HG02884 (cell line): ENCODE results near the gene LILRA5.
"Not testable (repeated sequence)": the region's sequence is repeated elsewhere in the genome, so short reads cannot be mapped to it uniquely, and the experiment has no call there.

ENCODE experiments used
- ATAC-seq: cut with Tn5 transposase; IDR thresholded peaks from one replicate; pipeline ENCODE4 v1.9.1; 2021; ENCODE audit warnings: mild to moderate bottlenecking, moderate library complexity; ENCODE audit not compliant: unreplicated experiment

The LILRA5 gene

DNA sequence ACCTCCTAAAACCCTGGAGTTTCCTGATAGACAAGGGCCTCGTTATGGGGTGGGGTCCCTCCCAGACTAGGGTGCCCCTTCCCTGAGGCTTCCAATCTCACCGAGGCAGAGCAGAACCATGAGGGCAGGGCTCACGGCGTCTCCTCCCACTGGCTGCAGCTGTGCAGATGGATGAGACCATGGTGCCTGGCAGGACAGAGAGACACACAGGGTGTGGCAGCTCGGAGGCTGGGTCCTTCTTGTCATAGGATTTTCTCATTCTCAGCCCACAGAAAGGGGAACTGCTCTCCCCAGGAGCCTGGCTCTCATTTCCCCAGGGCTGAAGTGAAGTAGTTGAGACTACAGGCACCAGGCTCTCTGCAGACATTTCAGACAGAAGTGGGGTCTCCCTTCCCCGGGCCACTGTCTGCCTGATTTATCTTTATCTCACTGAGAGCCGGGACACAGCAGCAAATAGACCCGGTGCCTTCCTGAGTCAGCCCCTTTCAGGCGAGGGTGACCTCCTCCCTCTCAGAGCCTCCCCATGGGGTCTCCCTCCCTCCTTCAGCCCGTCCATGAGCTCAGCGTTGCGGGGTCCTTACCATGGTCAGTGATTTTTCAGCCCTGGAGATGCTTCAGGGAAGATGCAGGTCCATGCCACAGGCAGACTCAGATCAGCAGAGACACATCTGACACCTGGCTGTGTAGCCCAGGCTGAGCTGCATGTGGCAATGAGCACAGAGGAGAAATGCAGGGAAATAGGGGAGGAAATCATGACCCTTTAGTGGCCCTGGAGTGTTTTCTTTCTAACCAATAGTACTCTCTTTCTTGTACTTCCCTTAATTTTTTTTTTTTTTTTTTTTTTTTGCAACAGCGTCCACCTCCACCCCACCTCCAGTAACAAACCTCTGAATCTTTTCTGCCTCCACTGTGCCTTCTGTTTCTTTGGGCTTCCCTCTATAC is at the start of gene LILRA5:
TSS of gene LILRA5 (minus strand) at position 731 of the 942 bp plus-strand sequence. CDS start at position 584, 147 bp downstream.
- no peak for ATAC-seq

DNA sequence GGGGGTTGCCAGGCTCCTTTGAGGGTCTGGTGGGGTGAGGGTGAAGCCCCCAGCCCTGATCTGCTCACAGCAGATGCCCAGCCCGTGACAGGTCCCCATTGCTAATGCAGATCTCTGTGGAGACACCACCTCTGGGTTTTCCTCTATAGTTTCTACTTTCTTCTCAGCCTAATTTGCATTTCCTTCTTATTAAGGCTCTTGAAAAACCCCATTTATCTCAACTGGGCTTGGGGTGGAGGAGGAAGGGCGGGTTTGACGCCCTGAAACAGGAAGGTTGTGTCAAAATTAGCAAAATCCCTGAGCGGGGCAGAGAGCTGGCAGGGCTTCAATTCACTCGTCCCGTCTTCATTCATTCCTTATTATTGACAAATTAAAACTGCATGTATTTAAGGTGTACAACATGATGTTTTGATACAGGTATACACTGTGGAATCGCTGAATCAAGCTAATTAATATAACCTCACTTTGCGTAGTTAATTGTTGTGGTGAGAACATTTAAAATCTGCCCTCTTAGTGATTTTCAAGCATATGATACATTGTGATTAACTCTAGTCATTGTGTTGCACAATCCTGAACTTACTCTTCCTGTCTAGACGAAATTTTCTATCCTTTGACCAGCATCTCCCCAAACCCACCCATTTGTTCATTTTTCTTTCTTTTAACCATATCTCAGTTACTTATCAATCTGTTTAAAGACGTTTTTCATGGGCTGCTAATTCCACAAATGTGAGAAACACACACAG is 48.9 kb upstream of the LILRA5 start:
- not testable (repeated sequence) for ATAC-seq

DNA sequence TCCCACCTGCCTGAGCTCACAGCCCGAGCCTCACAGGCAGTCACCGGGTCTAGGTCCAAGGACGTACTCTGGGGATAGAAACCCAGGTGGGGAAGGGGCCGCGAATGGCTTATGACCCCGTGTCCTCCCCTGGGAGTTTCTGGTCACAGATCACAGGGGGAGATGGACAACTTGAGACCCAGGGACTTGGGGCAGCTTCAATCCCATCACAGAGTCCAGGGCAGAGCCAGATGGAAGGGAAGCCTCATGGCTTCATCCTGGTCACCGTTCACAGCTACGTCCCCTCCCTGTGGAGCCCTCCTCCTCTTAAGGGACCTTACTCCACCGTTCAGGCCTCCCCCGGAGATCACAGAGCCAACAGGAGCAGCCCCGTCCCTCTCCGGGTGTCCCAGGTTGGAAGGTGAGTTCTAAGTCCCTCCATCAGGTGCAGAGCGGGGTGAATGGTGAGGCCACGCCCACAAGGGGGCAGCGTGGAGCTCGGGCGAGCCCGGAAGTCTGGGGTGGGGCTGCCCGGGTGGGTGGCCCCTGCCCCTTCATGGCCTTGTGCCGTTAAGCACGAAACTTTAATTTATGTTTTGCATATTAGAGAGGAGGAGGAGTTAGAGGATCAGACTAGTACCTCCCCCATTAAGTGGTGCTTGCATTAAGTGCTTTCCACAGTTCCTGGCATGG is 46.3 kb upstream of the LILRA5 start:
- ATAC-seq = not testable (repeated sequence)

DNA sequence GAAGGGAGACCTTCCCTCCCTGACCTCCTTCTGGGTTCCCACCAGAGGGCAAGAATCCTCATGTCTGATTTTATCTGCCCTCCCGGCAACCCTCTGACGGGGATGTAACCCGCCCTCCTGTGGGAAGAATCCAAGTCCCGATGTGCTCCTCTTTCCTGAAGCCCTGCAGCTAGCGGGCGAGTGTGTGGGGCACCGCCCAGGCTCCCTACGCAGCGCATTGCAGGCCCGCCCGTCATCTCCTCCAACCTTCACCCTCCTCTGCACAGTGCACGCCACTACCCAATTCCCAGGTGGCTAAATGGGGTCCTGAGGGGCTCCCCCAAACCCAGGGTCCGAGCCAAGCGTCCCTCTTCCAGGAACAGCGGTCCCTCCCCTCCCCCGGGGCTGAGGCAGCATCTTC is 44.4 kb upstream of the LILRA5 start:
- ATAC-seq = no peak

DNA sequence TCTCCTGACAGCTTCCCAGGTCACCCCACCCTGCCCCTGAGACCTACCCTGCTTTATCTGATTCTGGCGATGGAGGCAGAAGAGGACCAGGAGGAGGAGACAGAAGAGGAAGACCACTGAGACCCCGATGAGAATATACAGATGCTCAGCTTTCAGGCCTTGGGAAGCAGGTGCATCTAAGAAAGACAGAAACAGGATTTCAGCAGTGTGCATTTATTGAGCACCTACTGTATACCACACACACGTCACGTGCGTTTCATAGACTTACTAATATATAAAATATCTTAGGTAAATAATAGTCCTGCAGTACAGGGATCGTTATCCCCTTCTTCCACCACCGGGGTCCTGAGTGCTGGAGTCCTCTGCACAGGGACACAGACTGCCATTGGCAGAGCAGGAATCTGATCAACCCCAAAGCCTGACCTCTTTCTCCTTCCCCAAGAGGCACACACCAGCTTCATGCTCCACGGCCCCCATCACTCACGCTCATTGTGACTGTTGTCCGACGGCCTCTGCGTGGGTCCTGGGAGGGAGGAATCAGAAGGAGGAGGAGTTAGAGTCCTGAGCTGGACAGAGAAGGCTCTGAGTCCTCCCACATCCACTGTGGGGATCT is 43.6 kb upstream of the LILRA5 start:
- ATAC-seq = no peak

DNA sequence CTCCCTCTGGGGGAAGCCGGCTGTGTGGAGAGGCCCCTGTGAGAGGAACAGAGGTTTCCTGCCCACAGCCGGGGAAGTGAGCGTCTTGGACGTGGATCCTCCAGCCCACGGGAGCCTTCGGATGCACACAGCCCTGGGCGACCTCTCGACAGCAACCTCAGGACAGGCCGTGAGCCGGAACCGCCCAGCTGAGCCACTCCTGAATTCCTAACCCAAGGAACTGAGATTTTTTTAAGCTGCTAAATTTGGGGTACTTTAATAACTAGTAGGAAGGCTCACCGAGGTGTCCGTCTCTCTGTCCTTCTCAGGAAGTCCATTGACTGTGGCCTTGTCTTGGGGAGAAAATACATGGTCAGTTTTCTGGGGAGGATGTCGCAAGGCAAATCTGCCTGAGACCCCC is 42.7 kb upstream of the LILRA5 start:
- no peak for ATAC-seq

DNA sequence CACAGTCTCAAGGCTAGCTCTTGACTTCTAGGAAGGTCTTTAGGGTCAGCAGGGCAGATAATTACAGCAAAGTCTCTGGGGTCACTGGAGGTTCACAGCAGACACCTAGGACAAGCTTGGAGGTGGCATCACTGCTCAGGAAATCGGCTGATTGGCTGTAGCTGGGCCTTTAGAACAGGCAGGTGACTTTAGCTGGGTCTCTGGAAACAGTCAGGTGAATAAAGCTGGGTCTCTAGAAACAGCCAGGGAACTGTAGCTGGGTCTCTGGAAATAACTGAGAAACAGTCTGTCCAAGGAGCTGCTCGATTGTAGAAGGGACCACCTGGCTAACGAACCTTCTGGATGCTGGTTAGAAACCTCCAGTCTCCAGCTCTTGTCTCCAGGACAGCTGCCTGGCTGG is 41.8 kb upstream of the LILRA5 start:
- ATAC-seq = no peak

DNA sequence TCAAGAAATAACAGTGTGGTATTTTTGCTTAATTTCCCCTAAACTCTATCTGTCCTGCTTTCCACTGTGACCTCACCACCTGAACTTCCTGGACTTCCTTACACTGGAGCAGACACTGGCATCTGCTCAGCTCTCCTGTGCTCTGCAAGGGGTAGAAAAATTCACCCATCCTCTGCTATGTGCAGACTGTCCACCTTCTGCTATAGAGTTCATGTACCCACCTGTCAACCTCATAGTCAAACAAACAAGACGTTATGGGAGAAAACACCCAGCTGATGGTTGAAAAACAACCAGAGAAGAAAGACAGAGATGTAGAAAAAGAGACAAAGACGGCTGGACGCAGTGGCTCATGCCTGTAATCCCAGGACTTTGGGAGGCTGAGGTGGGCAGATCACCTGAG is 39.6 kb upstream of the LILRA5 start:
- no peak for ATAC-seq

DNA sequence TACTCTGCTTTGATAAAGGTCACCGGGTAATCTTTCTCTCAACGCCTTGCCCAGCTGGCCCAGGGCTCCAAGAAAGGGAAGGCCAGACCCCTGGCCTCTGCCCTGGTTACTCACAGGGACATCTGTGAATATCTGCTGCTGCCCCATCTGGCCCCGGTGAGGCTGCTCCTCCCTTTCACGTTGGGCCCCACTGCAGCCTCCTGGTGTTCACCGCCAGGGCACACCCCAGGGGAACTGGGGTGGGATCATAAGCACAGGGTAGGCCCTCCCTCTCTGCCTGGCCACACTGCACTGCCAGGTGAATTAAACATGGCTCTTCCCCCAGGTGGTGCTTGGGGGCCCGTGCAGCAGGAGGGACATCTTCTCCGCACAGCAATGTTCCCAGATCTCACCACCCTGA is 39.1 kb upstream of the LILRA5 start:
- ATAC-seq = no peak

DNA sequence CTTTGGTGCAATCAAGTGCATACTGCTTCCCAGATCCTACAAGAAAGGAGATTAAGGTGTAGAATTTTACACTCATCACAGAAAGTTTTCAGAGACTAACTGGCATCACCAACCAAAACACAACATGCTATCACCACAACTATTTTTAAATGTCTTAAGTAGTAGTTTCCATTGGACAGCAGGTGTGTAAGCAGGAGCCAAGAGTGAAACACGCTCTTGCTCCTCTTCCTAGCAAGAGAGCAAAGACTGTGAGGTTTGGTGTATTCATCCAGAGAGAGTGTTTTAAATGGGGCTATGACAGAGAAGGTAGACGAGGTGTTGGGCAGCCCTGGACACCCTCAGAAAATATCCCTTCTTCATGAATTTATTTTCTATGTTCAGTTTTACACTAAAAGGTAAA is 38.5 kb upstream of the LILRA5 start:
- no peak for ATAC-seq

DNA sequence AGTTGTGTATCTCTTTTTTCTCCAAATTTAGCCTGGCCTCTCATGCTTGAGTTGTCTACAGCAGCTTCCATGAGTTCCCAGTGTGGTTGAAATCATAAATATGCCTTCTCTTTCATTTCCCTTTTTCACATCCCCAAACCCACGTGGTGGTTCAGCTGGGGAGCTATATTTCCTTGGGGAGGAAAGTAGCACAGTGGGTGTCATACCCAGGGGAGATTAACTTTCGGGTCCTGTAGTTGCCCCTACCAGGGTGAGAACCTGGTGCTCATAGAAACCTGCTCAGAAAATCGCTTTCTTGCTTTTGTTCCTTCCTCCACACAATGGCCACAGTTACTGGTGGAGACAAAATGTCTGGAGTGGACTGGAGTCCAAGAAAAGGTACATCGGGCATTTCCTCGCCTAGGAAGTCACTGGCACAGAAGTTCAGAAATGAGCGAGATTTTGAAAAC is 33.0 kb upstream of the LILRA5 start:
- ATAC-seq = no peak

DNA sequence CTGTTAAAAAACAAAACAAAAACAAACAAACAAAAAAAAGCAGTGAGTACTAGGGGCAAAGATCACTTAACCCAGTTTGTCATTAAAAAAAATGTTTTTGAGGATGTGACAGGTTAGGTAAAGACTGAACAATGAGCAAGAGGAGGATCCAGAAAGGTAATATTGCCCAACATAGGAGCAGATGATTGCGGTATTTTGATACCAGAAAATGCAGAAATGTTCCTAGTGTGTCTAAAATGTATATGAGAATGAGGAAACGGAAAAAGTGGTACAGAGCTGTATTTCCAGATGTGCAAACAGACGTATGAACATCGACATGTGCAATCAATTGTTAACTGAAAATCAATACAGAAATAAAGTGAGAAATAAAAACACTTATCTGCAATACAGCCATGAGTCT is 30.9 kb upstream of the LILRA5 start:
- ATAC-seq = no peak

DNA sequence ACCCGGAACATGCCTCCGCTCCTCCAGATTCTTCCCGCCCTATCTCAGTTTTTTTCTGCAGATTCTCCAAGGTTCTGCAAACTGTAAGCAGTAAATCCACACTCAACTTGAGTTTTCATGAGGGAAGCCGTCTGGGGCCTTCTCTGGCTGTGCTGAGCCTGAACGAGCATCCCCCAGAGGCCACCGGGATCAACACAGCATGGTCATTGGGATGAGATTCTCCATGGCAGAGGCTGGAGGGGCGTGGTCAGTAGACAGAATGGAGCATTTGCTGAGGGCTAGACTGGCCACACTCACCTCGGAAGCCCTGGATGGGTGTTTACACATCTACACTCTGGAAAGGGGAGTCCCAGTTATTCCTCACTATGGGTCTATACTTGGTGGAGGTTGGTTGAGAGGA is 28.3 kb upstream of the LILRA5 start:
- no peak for ATAC-seq

DNA sequence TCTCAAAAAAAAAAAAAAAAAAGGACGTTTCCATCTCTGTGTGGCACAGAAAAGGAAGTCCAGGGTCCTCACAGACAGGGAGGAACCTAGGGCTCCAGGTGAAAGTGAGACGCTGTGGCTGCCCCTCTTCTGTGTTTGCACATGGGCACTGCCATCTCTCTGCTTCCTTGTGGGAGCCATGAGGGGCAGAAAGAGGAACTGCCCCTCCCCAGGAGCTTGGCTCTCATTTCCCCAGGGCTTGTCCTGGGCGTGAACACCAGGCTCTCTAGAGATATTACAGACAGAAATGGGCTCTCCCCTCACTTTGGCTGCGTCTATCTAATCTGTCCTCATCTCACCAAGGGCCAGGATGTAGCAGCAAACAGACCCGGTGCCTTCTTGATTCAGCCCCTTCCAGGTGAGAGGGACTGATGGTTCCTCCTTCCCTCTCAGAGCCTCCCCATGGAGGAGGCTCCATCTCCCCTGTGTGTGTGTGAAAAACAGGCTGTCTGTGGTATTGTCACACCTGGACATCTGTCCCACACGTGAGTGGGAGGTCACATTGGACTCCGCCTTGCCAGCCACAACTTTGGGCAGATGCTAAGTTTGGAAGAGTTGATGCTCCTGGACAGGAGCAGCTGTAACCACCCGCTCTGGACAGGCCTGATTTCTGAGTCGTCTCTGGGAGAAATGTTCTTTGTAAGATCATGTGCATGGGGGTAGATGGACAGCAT is 26.8 kb upstream of the LILRA5 start:
- no peak for ATAC-seq

DNA sequence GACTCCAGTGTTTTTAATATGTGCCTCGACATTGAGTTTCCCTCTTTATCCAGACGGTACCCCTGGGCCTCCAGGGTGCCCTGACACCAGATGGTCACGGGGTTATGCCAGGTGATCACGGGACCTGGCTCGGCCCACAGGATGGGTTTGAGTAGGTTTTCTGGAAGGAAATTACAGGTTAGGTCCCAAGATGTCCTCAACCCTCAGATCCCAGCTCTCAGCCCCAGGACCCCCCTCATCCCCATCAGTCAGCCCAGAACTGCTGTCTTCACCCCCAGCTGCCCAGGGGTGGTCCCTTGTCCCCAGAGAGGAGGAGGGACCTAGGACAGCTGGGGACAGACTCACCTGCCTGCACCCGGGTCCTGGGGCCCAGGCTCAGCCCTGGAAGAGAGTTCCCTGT is 25.6 kb upstream of the LILRA5 start:
- ATAC-seq = no peak

DNA sequence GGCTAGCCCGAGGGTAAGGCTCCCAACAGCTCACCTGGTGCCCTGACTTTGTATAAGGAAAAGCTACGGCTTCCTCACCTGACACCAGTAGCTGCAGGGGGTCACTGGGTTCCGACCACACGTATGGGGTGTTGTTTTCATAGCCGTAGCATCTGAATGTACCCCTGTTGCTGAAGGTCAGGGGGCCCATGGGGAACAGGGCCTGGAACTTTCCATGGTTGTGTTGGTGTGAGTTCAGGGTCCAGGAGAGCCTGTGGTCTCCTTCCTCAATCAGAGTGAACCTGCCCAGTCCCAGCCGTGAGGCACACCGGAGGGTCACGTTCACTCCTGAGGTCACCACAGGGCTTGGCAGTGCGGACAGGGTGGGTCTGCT is 24.9 kb upstream of the LILRA5 start:
- no peak for ATAC-seq

DNA sequence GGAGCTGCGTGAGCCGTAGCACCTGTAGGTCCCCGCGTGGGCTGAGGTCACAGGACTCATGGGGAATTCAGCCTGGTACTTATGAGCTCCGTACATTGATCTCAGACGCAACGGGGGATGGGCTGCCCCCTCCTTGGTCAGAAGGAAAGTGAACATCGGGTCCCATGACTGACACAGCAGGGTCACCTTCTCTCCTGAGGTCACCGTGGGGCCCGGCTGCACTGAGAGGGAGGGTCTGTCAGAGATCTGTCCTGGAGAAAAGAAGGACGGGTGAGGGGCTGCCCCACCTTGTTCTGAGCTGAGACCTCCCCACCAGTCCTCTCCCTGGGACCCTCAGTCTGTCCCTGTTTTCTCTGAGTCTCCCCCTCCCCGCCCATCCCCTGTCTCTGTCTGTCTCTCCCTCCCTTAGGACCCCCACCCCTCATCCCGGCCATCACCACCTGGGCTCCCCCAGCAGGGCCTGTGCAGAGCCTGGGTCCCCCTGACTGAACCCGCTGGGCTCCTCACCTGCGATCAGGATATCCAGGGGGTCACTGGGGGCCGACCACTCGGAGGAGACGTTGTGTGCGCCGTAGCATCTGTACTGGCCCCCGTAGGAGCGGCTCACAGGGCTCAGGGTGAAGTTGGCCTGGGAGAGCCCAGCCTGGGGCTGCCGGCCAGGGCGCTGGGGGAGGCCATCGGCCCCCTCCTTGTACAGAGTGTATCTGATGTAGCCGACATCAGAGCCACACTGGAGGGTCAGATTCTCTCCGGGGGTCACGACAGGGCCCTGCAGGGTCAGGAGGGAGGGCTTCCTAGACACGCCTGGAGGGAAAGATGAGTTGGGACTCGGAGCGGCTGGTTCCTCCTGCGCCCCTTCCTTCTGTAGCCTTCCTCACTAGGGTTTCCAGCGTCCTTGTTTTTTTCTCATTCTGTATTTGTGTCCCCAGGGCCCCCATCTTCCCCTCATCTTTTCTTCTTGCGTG is 24.2 kb upstream of the LILRA5 start:
- no peak for ATAC-seq

DNA sequence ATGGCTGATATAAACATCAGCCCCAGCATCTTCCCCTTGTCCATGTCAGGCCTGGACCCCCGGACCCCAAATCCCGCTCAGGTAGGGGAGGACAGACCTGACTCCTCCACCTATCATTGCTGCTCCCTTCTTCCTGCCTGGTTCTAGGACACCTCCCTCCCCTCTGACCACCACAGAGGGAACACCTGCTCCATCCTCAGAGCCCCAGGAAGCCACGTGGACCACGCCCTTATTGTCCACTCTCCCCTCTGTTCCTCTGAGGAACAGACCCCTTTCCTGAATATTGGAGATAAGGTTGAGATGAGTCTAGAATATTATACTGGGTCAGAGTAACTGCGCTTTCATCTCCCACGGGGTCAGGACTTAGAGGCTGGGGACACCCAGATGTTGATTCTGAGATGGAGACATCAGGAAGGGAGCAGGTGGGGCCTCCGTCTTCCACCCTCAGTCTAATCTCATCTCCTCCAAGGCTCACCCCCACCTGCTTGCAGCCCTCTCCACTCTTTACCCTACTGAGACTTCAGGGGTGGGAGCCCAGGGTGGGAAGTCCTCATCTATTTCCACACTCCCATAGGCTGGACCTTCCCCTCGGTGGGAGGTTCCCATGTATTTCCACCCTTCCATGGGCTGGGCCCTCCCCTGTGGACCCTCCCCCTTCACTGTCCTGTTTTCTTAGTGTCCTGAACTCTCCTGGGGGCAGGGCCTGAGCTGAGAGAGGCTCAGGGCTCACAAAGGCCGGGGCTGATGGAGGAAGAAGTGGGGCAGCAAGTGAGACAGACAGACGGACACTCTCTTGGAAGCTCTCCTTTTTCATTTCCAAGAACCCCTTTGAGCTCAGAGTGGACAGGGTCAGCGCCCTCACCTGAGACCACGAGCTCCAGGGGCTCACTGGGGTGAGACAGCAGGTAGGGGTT is 23.3 kb upstream of the LILRA5 start:
- no peak for ATAC-seq
